ENCODE measurements around the gene ARSG. TPM values are rescaled to one million over a fixed set of nuclear protein-coding genes. Genes with fewer than 3 reads are reported as not detected.

ARSG gene
- total and polyA plus RNA-seq, 3 experiments from 2014 or later, result 7.0 to 9.5 (median 7.7) TPM

- Histone ChIP-seq H3K4me3 (ENCODE audit: low read length) (peak overlapping the region; percentile 4), H3K27ac (ENCODE audit: low read depth, low read length) (no peak overlapping the region), H3K27me3 (ENCODE audit: insufficient read depth, low read length, poor library complexity, severe bottlenecking) (no peaks in the 10 kb centered on the region), H3K4me1 (ENCODE audit: insufficient read depth, low read length) (peaks cover 30% of the 10 kb centered on the region), H3K36me3 (ENCODE audit: insufficient read depth, low read length) (no peaks in the 10 kb centered on the region), H3K9me3 (ENCODE audit: low read length) (no peaks in the 10 kb centered on the region)
- Mint-ChIP-seq H3K9me3 (no peaks in the 10 kb centered on the region), H3K4me3 (peak overlapping the region in 4 of 7 donors; percentile 97 to 100 (median 100)), H3K4me1 (peaks cover 44 to 66% (median 53%) of the 10 kb centered on the region in 3 donors), H3K27ac (peak overlapping the region; percentile 85 to 100 (median 98)), H3K27me3 (no peaks in the 10 kb centered on the region), H3K36me3 (peaks cover 0 to 7% (median 2%) of the 10 kb centered on the region in 3 donors)
- ChIA-PET POLR2A (no interaction called here), CTCF (interaction anchor here (1.2 to 1.5 kb wide), 2 partner anchors 8 to 88 kb away, joined by 3 read pairs; no protein-coding TSS in a partner anchor)
- DNase-seq, result no peak
Observed at GRCh38 chr17:68288375-68288774, 2.9 kb upstream of the ARSG start.

- peaks cover 30% of the 10 kb centered on the region for H3K4me1 ChIP-seq (ENCODE audit: insufficient read depth, low read length)
- POLR2A ChIA-PET, result interaction anchor here (0.5 to 3.6 kb wide), 3 partner anchors 79 to 149 kb away, joined by 4 to 28 read pairs (median 8); no protein-coding TSS in a partner anchor
- peaks cover 44 to 70% (median 55%) of the 10 kb centered on the region in 3 donors for H3K4me1 Mint-ChIP-seq
Observed at GRCh38 chr17:68288804-68289203, 2.5 kb upstream of the ARSG start.

GRCh38 chr17:68289473-68289872, 1.8 kb upstream of the ARSG start:
- H3K4me3 ChIP-seq (ENCODE audit: low read length), result peak overlapping the region; percentile 86
- Mint-ChIP-seq H3K9me3 (no peaks in the 10 kb centered on the region), H3K27me3 (no peaks in the 10 kb centered on the region), H3K4me1 (peaks cover 44 to 76% (median 62%) of the 10 kb centered on the region in 3 donors), H3K27ac (peak overlapping the region; percentile 85 to 100 (median 99)), H3K36me3 (peaks cover 0 to 7% (median 2%) of the 10 kb centered on the region in 3 donors), H3K4me3 (peak overlapping the region; percentile 87 to 100 (median 100))
- ChIA-PET CTCF (interaction anchor here (1.0 to 4.0 kb wide), 7 partner anchors 9 to 177 kb away, joined by 3 to 21 read pairs (median 3); no protein-coding TSS in a partner anchor), POLR2A (interaction anchor here (0.5 to 3.8 kb wide), 12 partner anchors 24 to 180 kb away, joined by 3 to 42 read pairs (median 6); partner anchors contain the start of genes AMZ2 and WIPI1)
- no peaks in the 10 kb centered on the region for H3K9me3 ChIP-seq (ENCODE audit: low read length)
- no peak for DNase-seq
- H3K27ac ChIP-seq (ENCODE audit: low read depth, low read length), result peak overlapping the region; percentile 94
- no peaks in the 10 kb centered on the region for H3K27me3 ChIP-seq (ENCODE audit: insufficient read depth, low read length, poor library complexity, severe bottlenecking)
- H3K4me1 ChIP-seq (ENCODE audit: insufficient read depth, low read length), result peaks cover 35% of the 10 kb centered on the region
- no peaks in the 10 kb centered on the region for H3K36me3 ChIP-seq (ENCODE audit: insufficient read depth, low read length)

More at GRCh38 chr17:68288804-68289203, 2.5 kb upstream of the ARSG start:
- peak overlapping the region; percentile 87 to 100 (median 100) for H3K4me3 Mint-ChIP-seq
- peak overlapping the region; percentile 86 for H3K4me3 ChIP-seq (ENCODE audit: low read length)
- no peaks in the 10 kb centered on the region for H3K27me3 ChIP-seq (ENCODE audit: insufficient read depth, low read length, poor library complexity, severe bottlenecking)
- peaks cover 0 to 7% (median 2%) of the 10 kb centered on the region in 3 donors for H3K36me3 Mint-ChIP-seq
- H3K27ac ChIP-seq (ENCODE audit: low read depth, low read length), result no peak overlapping the region
- CTCF ChIA-PET, result interaction anchor here (1.2 to 1.3 kb wide), 2 partner anchors 9 to 88 kb away, joined by 3 to 4 read pairs; no protein-coding TSS in a partner anchor
- no peaks in the 10 kb centered on the region for H3K9me3 Mint-ChIP-seq
- H3K9me3 ChIP-seq (ENCODE audit: low read length), result no peaks in the 10 kb centered on the region
- H3K27me3 Mint-ChIP-seq, result no peaks in the 10 kb centered on the region
- no peak for DNase-seq
- peak overlapping the region; percentile 85 to 100 (median 98) for H3K27ac Mint-ChIP-seq
- no peaks in the 10 kb centered on the region for H3K36me3 ChIP-seq (ENCODE audit: insufficient read depth, low read length)

DNA sequence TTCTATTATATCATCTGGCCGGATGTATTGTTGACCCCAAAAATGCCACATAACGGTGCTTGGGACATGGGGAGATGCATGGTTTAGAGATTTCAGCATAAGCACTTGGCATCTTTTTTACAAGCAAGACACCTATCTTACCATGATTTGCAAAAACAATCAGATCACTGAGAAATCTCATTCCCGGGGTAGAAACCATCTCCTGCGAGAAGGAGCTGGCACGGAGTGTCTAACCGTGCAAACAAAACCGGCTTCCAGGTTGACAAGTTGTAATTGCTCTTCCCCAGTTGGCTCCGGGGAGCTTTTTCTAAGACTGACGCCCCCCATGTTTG, 1.4 kb upstream of the ARSG start:
- Mint-ChIP-seq H3K27ac (peak overlapping the region; percentile 85 to 100 (median 99)), H3K4me1 (peaks cover 48 to 76% (median 63%) of the 10 kb centered on the region in 3 donors), H3K4me3 (peak overlapping the region; percentile 87 to 100 (median 100)), H3K27me3 (no peaks in the 10 kb centered on the region), H3K36me3 (peaks cover 0 to 7% (median 1%) of the 10 kb centered on the region in 3 donors), H3K9me3 (no peaks in the 10 kb centered on the region)
- Histone ChIP-seq H3K36me3 (ENCODE audit: insufficient read depth, low read length) (no peaks in the 10 kb centered on the region), H3K27ac (ENCODE audit: low read depth, low read length) (peak overlapping the region; percentile 94), H3K27me3 (ENCODE audit: insufficient read depth, low read length, poor library complexity, severe bottlenecking) (no peaks in the 10 kb centered on the region), H3K4me1 (ENCODE audit: insufficient read depth, low read length) (peaks cover 40% of the 10 kb centered on the region), H3K4me3 (ENCODE audit: low read length) (peak overlapping the region; percentile 86), H3K9me3 (ENCODE audit: low read length) (no peaks in the 10 kb centered on the region)
- peak in 2 of 5 donors; percentile 9 to 16 for DNase-seq
- CTCF ChIA-PET, result interaction anchor here (1.0 to 4.0 kb wide), 7 partner anchors 10 to 177 kb away, joined by 3 to 21 read pairs (median 3); no protein-coding TSS in a partner anchor
- POLR2A ChIA-PET, result interaction anchor here (0.5 to 3.8 kb wide), 11 partner anchors 25 to 180 kb away, joined by 3 to 42 read pairs (median 8); partner anchors contain the start of genes AMZ2 and WIPI1

DNA sequence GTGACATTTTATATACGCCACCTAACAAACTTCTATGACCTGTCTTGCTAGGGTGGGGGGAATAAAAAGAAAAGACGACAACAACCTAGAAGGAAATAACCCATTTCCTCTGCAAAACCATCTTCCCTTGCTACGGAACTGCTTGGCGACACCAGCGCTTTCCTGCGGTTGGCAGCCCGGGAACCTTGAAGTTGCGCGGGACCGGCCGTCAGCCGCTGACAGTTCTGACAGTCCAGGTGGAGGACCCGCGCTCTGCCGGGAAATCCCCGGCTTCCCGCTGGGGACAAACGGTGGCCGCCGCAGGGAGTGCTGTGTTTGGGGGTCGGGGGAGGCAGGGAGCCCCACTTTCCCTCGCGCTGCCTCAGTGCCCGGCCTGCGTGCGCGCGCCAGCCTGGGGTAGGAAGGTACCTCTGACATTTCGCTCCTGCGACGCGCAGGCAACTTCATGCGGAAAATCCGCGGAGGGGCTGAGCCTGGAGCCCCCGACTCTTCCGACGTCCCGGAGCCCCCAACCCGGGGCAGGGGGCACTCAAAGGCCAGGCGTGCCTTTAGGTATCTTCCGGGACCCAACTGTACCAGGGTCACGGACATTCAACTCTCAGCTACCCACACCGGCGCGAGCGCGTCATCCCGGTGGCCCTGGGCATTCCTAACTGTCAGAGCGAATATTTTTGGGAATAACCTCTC, 884 bp upstream of the ARSG start:
- DNase-seq, result peak; percentile 64 to 84 (median 76)
- Histone ChIP-seq H3K27me3 (ENCODE audit: insufficient read depth, low read length, poor library complexity, severe bottlenecking) (no peaks in the 10 kb centered on the region), H3K9me3 (ENCODE audit: low read length) (no peaks in the 10 kb centered on the region), H3K4me1 (ENCODE audit: insufficient read depth, low read length) (peaks cover 45% of the 10 kb centered on the region), H3K4me3 (ENCODE audit: low read length) (peak overlapping the region; percentile 86), H3K36me3 (ENCODE audit: insufficient read depth, low read length) (no peaks in the 10 kb centered on the region), H3K27ac (ENCODE audit: low read depth, low read length) (peak overlapping the region; percentile 94)
- Mint-ChIP-seq H3K9me3 (no peaks in the 10 kb centered on the region), H3K4me1 (peaks cover 47 to 79% (median 62%) of the 10 kb centered on the region in 3 donors), H3K27ac (peak overlapping the region; percentile 85 to 100 (median 99)), H3K27me3 (no peaks in the 10 kb centered on the region), H3K36me3 (peaks cover 0 to 6% (median 0%) of the 10 kb centered on the region in 3 donors), H3K4me3 (peak overlapping the region; percentile 87 to 100 (median 100))
- CTCF ChIA-PET, result interaction anchor here (0.9 to 4.0 kb wide), 12 partner anchors 13 to 176 kb away, joined by 3 to 21 read pairs (median 4); no protein-coding TSS in a partner anchor
- POLR2A ChIA-PET, result interaction anchor here (0.5 to 3.8 kb wide), 24 partner anchors 21 to 222 kb away, joined by 3 to 42 read pairs (median 6); partner anchors contain the start of genes AMZ2, PRKAR1A and WIPI1

DNA sequence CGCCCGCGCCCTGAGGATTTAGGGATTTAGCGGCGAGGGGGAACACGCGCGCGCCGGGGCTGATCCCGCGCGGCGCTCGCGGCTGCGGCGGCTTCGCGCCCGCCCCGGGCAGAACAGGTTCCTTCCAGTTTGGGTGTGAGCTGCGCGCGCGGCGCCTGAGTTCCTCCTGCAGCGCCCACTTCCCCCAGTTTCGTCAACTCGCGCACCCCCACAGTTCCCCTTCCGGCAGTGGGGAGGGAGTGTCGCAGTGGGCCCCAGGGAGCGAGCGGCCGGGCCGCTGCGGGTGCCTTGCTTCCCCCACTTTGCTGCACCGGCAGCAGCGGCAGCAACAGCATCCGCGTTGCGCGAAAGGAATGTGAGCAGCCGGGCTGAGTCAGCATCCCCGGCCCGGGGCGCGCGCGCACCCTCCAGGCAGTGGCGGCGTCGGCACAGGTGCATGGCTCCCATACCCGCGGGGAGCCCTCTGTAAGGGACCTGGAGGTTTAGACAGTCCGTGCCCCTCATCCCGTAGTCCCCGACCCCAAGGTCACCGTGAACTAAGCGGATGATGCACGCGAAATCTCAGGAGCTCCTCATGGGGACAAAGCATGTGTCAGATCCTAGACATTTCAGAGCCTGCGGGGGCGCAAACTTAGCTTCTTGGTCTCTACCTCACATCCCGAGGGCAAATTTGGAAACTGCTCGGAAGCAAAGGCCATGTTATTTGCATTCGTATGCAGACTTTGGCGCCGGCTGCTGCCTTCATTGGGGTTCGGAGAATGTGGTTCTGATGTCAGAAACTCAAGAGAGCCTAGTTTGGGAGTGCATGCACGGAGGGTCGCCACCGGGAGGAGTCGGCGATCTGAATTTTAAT, 767 bp downstream of the ARSG start:
- peaks cover 0 to 6% (median 0%) of the 10 kb centered on the region in 3 donors for H3K36me3 Mint-ChIP-seq
- peak; percentile 92 to 98 (median 97) for DNase-seq
- H3K4me3 ChIP-seq (ENCODE audit: low read length), result peak overlapping the region; percentile 68
- peak overlapping the region; percentile 94 for H3K27ac ChIP-seq (ENCODE audit: low read depth, low read length)
- no peaks in the 10 kb centered on the region for H3K9me3 ChIP-seq (ENCODE audit: low read length)
- H3K27ac Mint-ChIP-seq, result peak overlapping the region; percentile 84 to 100 (median 94)
- H3K27me3 Mint-ChIP-seq, result no peaks in the 10 kb centered on the region
- ChIA-PET CTCF (interaction anchor here (1.0 to 4.0 kb wide), 11 partner anchors 12 to 167 kb away, joined by 3 to 21 read pairs (median 5); no protein-coding TSS in a partner anchor), POLR2A (interaction anchor here (0.7 to 3.8 kb wide), 22 partner anchors 18 to 220 kb away, joined by 3 to 42 read pairs (median 6); partner anchors contain the start of genes AMZ2, PRKAR1A and WIPI1)
- peaks cover 55 to 83% (median 69%) of the 10 kb centered on the region in 3 donors for H3K4me1 Mint-ChIP-seq
- H3K4me1 ChIP-seq (ENCODE audit: insufficient read depth, low read length), result peaks cover 61% of the 10 kb centered on the region
- H3K36me3 ChIP-seq (ENCODE audit: insufficient read depth, low read length), result no peaks in the 10 kb centered on the region
- peak overlapping the region; percentile 84 to 100 (median 85) for H3K4me3 Mint-ChIP-seq
- no peaks in the 10 kb centered on the region for H3K27me3 ChIP-seq (ENCODE audit: insufficient read depth, low read length, poor library complexity, severe bottlenecking)
- no peaks in the 10 kb centered on the region for H3K9me3 Mint-ChIP-seq

DNA sequence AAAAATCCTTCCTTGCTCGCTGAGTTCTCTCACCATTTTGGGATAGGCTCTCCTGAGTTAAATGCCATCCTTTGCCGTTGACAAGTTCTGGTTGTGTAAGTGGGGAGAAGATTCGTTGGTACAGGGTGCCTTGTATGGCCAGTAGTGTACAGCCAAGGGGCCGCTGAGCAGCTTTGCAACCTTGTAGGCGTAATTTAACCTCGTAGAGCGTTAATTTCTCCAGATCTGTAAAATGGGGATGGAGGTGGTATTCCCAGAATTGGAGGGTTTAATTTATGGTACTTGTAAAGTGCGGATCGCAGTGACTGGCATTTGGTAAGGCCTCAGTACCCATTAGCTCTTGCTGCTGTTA, 1.4 kb downstream of the ARSG start:
- Mint-ChIP-seq H3K4me1 (peaks cover 55 to 84% (median 70%) of the 10 kb centered on the region in 3 donors), H3K36me3 (peaks cover 0 to 6% (median 0%) of the 10 kb centered on the region in 3 donors), H3K27me3 (no peaks in the 10 kb centered on the region), H3K9me3 (no peaks in the 10 kb centered on the region), H3K27ac (peak overlapping the region; percentile 84 to 100 (median 94)), H3K4me3 (peak overlapping the region; percentile 84 to 100 (median 85))
- ChIA-PET POLR2A (interaction anchor here (1.2 to 3.8 kb wide), 12 partner anchors 18 to 166 kb away, joined by 3 to 42 read pairs (median 10); partner anchors contain the start of genes AMZ2 and WIPI1), CTCF (interaction anchor here (1.0 to 4.0 kb wide), 6 partner anchors 34 to 145 kb away, joined by 3 to 21 read pairs (median 4); no protein-coding TSS in a partner anchor)
- H3K9me3 ChIP-seq (ENCODE audit: low read length), result no peaks in the 10 kb centered on the region
- DNase-seq, result no peak
- H3K27me3 ChIP-seq (ENCODE audit: insufficient read depth, low read length, poor library complexity, severe bottlenecking), result no peaks in the 10 kb centered on the region
- peak overlapping the region; percentile 94 for H3K27ac ChIP-seq (ENCODE audit: low read depth, low read length)
- peak overlapping the region; percentile 68 for H3K4me3 ChIP-seq (ENCODE audit: low read length)
- no peaks in the 10 kb centered on the region for H3K36me3 ChIP-seq (ENCODE audit: insufficient read depth, low read length)
- peaks cover 67% of the 10 kb centered on the region for H3K4me1 ChIP-seq (ENCODE audit: insufficient read depth, low read length)
